Measurements from ENCODE around the gene ZCCHC8.
A peak's percentile ranks its signal among the peaks of the same experiment; 100 is the strongest.
"Not testable (repeated sequence)": the region's sequence is repeated elsewhere in the genome, so short reads cannot be mapped to it uniquely, and the experiment has no call there.

The ZCCHC8 gene

DNA sequence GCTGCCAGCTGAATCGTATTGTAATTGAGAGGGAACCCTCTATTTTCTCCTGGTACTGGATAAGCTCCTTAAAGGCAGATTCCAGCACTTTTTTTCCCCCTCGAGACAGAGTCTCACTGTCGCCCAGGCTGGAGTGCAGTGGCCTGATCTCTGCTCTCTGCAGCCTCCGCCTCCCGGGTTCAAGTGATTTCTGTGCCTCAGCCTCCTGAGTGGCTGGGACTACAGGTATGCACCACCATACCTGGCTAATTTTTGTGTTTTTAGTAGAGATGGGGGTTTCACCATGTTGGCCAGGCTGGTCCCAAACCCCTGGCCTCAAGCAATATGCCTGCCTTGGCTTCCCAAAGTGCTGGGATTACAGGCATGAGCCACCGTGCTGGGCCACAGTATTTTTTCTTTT lies 30.9 kb downstream of the ZCCHC8 start:
- not testable (repeated sequence) for DNase-seq

DNA sequence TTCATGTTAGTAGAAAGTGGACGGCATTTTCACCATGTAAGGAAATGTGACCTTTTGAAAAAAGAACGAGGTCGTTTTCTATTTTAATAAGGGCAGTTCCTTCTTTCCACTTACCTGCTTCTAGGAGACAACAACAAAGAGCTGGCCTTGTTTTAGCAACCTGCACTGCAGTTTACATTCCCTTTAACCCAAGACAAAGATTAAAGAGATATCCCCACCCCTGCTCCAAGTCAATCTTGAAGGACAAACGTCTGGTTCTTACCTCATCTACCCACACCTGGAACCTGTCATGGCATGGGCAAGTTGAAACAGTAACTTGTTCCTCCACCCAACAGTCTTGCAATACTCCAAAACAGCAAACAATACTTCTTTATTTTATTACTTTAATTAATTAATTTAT lies 32.7 kb downstream of the ZCCHC8 start:
- DNase-seq, result no peak

GRCh38 chr12:122464317-122465042 lies 36.3 kb downstream of the ZCCHC8 start:
- DNase-seq, result not testable (repeated sequence)

GRCh38 chr12:122460641-122461040 lies 40.1 kb downstream of the ZCCHC8 start:
- DNase-seq, result no peak

- DNase-seq, result no peak
Observed at GRCh38 chr12:122460061-122460460, 40.7 kb downstream of the ZCCHC8 start.

DNA sequence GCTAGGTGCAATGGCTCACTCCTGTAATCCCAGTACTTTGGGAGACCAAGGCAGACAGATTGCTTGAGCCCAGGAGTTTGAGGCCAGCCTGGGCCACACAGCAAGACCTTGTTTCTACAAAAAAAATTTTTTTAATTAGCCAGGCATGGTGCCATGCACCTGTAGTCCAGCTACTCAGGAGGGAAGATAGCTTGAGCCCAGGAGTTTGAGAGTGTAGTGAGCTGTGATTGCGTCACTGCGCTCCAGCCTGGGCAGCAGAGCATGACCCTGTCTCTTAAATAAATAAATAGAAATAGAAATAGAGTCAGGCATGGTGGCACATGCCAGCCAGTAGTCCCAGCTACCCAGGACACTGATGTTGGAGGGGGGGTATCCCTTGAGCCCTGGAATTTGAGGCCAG lies 41.5 kb downstream of the ZCCHC8 start:
- peak; percentile 63 for DNase-seq

DNA sequence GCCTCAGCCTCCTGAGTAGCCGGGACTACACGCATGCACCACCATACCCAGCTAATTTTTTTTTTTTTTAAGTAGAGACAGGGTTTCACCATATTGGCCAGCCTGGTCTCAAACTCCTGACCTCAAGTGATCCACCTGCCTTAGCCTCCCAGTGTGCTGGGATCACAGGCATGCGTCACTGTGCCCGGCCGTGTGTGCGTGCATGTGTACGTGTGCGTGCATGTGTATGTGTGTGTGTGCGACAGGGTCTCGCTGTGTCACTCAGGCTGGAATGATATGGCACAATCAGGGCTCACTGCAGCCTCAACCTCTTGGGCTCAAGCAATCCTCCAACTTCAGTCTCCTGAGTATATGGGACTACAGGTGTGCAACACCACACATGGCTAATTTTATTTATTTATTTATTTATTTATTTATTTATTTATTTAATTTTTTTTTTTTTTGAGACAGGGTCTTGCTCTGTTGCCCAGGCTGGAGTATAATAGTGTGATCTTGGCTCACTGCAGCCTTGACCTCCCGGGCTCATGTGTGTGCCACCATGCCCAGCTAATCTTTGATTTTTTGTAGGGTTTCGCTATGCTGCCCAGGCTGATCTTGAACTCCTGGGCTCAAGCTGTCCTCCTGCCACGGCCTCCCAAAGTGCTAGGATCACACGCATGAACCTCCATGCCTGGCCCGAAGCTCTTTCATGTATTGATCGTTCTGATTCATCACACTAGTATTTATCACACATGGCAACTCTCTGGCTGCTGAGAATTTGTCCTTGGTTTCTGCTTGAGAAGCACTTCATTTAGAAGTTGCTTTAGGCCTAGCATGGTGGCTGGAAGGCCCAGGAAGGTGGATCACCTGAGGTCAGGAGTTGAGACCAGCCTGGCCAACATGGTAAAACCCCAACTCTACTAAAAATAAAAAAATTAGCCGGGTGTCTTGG lies 42.4 kb downstream of the ZCCHC8 start:
- DNase-seq, result no peak

DNA sequence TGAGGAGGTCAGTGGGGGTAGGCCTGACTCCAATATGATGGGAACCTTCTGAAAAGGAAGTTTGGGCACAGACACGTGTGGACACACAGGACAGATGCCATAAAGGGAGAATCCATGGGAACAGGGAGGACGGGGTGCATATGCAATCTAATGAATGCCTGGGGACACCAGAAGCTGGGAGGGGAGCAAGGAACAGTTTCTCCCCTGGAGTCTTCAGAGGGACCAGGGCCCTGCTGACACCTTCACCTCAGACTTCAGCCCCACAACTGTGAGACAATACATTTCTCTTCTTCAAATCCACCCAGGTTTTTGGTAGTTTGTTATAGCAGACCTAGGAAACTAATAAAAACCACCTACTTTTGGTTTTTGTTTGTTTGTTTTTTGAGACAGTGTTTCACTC lies 43.1 kb downstream of the ZCCHC8 start:
- DNase-seq, result no peak

DNA sequence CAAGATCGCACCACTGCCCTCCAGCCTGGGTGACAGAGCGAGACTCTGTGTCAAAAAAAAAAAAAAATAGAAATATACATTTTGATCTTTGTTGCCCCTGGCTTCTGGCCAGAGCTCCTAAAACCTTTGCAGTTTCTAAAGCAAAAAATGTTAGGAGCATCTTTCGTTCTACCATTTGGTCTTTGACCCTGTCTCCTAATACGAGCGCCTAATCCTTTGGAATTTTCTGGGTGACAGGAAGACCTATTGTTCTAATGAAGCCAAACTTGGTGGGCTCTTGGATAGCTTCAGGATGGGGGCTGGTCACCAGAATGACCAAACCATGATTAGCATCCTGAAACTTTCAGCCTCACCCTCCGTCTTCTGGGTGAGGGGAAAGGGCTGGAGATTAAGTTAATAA lies 46.0 kb downstream of the ZCCHC8 start:
- no peak for DNase-seq

DNA sequence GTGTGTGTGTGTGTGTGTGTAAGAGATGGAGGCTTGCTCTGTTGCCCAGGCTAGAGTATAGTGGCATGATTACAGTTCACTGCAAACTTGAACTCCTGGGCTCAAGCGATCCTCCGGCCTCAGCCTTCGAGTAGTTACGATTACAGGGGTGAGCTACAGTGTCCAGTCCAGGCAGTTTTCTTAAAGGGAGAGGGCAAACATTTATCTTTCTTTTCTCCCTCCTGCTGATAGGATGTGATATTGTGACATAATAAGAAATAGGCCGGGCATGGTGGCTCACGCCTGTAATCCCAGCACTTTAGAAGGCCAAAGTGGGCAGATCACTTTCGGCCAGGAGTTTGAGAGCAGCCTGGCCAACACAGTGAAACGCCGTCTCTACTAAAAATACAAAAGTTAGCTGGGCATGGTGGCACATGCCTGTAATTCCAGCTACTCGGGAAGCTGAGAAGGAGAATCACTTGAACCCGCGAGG lies 46.4 kb downstream of the ZCCHC8 start:
- no peak for DNase-seq

DNA sequence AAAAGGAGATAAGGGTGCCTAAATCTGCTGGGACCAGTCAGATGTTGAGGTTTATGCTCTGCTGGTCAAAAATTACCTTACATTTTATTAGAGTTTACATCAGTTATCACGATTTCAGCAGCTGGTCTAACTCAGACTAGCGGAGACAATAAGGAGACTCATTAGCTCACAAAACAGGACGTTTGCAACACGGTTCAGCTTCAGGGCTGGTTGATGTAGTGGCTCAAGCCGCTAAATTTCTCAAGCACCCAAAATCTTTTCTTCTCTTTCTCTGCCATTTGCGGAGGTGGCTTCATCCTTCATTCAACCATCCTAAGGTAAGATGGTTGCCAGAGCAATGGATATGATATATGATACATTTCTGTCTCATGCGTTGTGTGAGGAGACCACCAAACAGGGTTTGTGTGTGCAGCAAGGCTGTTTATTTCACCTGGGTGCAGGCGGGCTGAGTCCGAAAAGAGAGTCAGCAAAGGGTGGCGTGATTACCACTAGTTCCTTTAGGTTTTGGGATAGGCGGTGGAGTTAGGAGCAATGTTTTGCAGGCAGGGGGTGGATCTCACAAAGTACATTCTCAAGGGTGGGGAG lies 47.9 kb downstream of the ZCCHC8 start:
- no peak for DNase-seq

- DNase-seq, result no peak
Observed at GRCh38 chr12:122449317-122449716, 51.4 kb downstream of the ZCCHC8 start.

- DNase-seq, result not testable (repeated sequence)
Observed at GRCh38 chr12:122447825-122448224, 52.9 kb downstream of the ZCCHC8 start.

GRCh38 chr12:122446390-122446789 lies 54.3 kb downstream of the ZCCHC8 start:
- DNase-seq, result not testable (repeated sequence)

DNA sequence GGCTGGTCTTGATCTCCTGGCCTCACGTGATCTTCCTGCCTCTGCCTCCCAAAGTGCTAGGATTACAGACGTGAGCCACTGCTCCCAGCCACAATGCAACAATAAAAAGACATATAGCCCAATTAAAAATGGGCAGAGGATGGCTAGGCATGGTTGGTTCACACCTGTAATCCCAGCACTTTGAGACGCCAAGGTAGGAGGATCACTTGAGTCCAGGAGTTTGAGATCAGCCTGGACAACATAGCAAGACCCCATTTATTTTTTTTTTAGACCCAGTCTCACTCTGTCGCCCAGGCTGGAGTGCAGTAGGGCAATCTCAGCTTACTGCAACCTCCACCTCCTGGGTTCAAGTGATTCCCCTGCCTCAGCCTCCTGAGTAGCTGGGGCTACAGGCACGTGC lies 56.7 kb downstream of the ZCCHC8 start:
- not testable (repeated sequence) for DNase-seq

GRCh38 chr12:122438822-122439221 lies 61.9 kb downstream of the ZCCHC8 start:
- not testable (repeated sequence) for DNase-seq

DNA sequence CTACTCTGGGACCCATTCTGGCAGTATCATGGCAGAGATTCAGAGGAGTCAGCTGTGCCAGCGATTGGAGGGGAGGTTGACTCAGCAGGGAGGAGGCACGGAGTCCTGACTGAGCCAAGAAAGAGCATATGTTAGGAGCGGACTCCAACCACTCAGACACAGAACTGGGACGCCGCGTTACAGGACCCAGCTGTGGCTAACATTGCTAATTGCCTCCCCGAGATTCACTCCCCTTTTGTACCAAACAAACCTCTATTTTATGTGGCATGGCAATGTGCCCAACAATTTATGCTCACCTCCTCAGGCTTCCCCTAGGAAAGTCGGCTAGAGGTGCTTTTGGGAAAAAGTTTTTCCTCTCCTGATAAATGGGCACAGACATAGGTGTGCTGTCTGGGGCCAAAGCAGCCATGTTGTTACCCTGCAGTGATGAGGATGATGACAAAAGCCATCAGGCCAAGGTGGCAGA lies 63.0 kb downstream of the ZCCHC8 start:
- DNase-seq, result no peak

DNA sequence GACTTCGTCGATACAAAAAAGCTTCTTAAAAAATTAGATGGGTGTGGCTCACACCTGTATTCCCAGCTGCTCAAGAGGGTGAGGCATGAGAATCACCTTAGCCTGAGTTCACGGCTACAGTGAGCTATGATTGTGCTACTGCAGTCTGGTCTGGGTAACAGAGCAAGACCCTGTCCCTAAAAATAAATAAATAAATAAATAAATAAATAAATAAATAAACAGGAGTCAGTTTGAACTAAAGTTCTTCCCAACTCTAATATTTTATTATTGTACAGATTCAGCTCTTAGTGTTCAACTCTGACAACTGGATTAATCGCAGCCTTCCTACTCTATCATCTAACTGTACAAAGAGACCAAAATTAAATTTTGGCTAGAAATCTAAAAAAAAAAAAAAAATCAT lies 65.5 kb downstream of the ZCCHC8 start:
- no peak for DNase-seq

GRCh38 chr12:122429043-122429442 lies 71.7 kb downstream of the ZCCHC8 start:
- not testable (repeated sequence) for DNase-seq

DNA sequence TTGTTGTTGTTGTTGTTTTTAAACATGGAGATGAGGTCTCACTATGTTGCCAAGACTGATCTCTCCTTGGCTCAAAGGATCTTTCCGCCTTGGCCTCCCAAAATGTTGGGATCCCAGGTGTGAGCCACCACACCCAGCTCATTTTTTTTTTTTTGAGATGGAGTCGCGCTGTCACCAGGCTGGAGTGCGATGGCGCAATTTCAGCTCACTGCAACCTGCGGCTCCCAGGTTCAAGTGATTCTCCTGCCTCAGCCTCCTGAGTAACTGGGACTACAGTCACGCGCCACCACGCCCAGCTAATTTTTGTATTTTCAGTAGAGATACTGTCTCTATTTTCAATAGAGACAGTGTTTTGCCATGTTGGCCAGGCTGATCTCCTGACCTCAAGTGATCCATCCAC lies 73.3 kb downstream of the ZCCHC8 start:
- no peak for DNase-seq

- DNase-seq, result no peak
Observed at GRCh38 chr12:122423258-122424165, 77.2 kb downstream of the ZCCHC8 start.

GRCh38 chr12:122422730-122423257 lies 77.9 kb downstream of the ZCCHC8 start:
- no peak for DNase-seq

Measured in SHP77 treated with DMSO at 0.1 percent for 48 hours (cell line).